DMS114 treated with DMSO at 0.1 percent for 48 hours (cell line): Measurements from ENCODE around the gene XKR7.
"Not testable (repeated sequence)": the region's sequence is repeated elsewhere in the genome, so short reads cannot be mapped to it uniquely, and the experiment has no call there.

Experiments used
- DNase-seq: peaks from one replicate; lab custom pipeline; 2025; ENCODE audit not compliant: unreplicated experiment; lab: John Stamatoyannopoulos, UW

XKR7 gene

DNA sequence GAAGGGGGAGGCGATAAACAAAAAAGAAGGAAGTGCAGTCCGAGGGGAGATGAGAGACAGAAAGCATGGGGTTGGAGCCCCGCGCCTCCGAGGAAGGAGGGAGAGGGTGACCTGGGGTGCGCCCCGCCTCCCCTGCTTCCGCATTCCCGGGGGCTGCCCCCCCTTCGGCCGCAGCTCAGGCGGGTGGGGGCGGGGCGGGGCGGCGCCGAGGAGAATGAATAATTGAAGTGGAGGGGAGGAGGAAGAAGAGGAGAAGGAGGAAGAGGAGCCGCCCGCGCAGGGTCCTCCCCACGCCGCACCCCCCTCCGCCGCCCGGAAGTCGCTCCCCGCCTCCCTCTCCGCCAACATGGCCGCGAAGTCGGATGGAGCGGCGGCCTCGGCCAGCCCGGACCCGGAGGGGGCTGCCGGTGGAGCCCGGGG, at the start of gene XKR7:
TSS of gene XKR7 (plus strand) at position 322 of the 420 bp plus-strand sequence. CDS start at position 347, 25 bp downstream.
- no peak for DNase-seq

GRCh38 chr20:31918466-31919105, 49.4 kb upstream of the XKR7 start:
- DNase-seq = no peak

GRCh38 chr20:31919410-31920155, 48.4 kb upstream of the XKR7 start:
- no peak for DNase-seq

DNA sequence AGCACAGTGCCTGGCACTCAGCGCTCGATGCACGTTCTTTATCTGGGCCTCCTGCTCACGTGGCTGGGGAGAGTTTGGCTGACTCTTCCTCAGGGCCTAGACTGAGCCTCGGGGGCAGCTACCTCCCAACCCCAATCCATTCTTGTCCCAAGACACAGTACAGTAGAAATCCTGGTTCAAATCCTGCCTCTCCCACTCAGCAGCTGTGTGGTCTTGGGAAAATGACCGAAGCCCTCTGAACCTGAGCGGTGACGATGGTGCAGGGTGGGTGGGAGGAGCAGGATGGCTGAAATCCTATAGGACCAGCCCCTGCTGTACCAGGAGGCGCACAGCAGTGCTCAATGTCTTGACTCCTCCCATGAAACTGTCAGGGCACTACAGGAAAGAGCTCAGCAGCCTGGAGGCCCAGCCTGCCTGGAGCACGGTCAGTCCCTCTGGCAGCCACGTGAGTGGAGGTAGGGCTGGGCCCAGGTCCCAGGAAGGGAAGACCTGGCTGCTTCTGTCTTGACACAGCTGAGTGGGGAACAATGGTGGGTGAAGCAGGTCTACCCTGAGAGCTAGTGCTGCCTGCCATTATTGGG, 47.6 kb upstream of the XKR7 start:
- no peak for DNase-seq

- not testable (repeated sequence) for DNase-seq
Observed at GRCh38 chr20:31921480-31921879, 46.5 kb upstream of the XKR7 start.

- no peak for DNase-seq
Observed at GRCh38 chr20:31922181-31922580, 45.8 kb upstream of the XKR7 start.

GRCh38 chr20:31922588-31922987, 45.4 kb upstream of the XKR7 start:
- DNase-seq = no peak

- DNase-seq = no peak
Observed at GRCh38 chr20:31923388-31924331, 44.3 kb upstream of the XKR7 start.

GRCh38 chr20:31924561-31924960, 43.4 kb upstream of the XKR7 start:
- no peak for DNase-seq

- DNase-seq = no peak
Observed at GRCh38 chr20:31925631-31926030, 42.3 kb upstream of the XKR7 start.

GRCh38 chr20:31926493-31926892, 41.5 kb upstream of the XKR7 start:
- no peak for DNase-seq

DNA sequence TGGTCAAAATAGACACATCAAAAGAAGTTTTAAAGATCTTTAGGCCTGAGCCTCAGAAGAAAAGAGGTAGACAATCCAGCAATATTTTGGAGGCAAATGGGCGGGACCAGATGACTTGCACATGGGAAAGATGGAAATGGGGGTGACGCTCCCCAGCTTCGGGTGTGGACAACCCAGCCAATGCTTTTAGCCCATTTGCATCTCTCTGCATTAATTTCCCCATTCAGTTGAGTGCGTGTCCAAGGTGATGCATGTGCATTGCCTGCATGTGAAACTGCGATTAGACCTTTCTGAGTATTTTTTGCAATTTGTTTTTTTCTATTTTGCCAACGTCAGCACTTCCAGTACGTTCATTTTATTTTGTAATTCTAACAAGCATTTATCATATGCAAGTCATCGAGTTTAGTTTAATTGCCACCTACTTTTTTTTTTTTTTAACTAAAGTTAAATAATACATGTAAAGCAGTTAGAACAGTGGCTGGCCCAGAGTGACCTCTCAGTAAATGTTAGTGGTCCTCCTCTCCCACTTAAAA, 40.3 kb upstream of the XKR7 start:
- DNase-seq = no peak

DNA sequence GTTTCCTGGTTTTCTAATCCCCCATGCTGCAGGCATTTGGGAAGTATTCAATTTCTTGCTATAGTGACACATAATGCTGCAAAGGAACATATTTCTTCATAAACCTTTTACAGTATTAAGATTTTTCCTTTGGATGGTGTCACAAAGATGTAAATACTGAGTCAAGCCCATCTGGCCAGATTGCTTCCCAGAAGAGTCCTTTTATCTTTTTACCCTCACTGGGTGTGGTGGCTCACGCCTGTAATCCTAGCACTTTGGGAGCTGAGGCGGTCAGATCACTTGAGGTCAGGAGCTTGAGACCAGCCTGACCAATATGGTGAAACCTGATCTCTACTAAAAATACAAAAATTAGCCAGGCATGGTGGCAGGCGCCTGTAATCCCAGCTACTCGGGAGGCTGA, 38.3 kb upstream of the XKR7 start:
- not testable (repeated sequence) for DNase-seq

GRCh38 chr20:31930779-31931178, 37.2 kb upstream of the XKR7 start:
- DNase-seq = no peak

DNA sequence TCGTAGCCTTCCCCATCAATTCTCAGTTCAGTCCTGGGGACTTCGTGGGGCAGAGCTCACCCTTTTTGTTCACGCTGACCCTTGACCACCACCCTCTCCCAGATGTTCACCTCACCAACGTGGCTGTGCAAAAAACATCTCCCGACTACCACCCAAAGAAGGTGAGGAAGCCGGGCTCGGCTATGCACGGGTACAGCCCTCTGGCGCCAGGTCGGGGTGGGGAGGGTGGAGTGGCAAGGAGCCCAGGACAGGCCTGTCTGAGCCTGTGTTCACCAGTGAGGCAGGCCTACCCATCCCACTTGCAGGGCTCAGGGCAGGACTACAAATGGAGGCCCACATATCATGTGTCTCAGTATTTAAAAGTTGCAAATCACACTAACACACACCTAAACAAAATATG, 34.3 kb upstream of the XKR7 start:
- no peak for DNase-seq

DNA sequence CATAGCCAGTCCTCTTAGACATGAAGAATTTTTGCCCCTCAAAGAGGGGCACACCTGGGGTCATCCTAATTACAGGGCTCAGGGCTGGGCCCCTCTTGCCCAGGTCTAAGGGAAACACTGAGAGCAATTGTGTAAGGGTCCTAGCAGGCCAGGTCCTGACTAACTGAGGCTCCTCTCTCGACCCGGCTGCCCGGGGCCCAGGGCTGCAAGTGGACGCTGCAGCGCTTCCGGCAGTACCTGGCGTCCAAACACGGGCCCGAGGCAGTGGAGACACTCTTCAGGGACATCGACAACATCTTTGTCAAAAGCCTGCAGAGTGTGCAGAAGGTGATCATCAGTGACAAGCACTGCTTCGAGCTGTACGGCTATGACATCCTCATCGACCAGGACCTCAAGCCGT, 33.5 kb upstream of the XKR7 start:
- DNase-seq = no peak

GRCh38 chr20:31934968-31935764, 32.8 kb upstream of the XKR7 start:
- DNase-seq = no peak

DNA sequence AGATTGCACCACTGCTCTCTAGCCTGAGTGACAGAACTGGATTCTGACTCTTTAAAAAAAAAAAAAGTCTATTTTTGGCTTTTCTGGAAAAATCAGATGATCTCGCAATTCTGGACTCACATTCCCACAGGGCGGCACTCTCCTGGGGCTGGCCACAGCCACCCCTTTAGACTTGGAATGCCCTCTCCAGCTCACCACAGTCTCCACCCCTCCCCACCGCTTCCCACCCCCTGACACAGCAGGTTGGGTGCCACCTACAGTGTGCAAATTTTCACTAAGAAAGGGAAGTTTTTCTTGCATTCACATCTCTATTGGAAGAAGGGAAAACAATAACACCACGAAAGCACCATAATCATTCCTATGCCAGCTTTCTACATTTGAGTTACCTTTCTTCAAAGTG, 31.5 kb upstream of the XKR7 start:
- no peak for DNase-seq

DNA sequence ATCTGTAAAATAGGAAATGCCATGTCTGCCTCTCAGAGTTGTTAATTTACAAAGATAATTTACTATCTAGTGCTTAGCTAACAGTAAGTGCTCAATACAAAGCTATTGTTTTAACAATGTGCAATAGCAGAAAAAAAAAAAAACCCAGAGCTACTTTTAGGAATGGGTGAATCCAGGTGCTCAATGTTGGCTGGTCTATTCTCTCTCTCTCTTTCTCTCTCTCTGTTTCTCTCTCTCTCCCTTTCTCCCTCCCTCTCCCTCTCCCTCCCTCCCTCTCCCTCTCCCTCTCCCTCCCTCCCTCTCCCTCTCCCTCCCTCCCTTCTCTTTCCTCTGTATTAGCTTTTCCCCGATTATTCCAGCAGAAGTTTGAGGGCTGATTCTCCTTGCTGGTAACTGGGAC, 30.1 kb upstream of the XKR7 start:
- DNase-seq = no peak

- no peak for DNase-seq
Observed at GRCh38 chr20:31939661-31940060, 28.3 kb upstream of the XKR7 start.
